Vagina (tissue), 2 donors: ENCODE measurements around the gene ANO9.

ENCODE experiments used
- POLR2A ChIP-seq, 2 donors: fragments of 450-650 bp; IDR thresholded peaks; one replicate each; pipeline ENCODE4 v1.6.1; 2017; ENCODE audit warnings: antibody characterized with exemption in 2 of 2, mild to moderate bottlenecking in 2 of 2, moderate library complexity in 2 of 2
- POLR2AphosphoS5 ChIP-seq, 2 donors: sonication (generic); formaldehyde crosslinking; IDR thresholded peaks; one replicate each; pipeline ENCODE4 v1.9.0; 2017; ENCODE audit warnings: antibody characterized with exemption in 2 of 2, mild to moderate bottlenecking in 2 of 2, low read depth in 1 of 2; ENCODE audit not compliant: insufficient read depth in 1 of 2
- TF ChIP-seq, protein P1 (sequence below), 3 experiments: fragments of 450-650 bp in 2 of 3; fragments of 200-600 bp in 1 of 3; sonication (generic) in 1 of 3; IDR thresholded peaks; one replicate each; pipeline ENCODE4 v1.5.1; 2017 to 2019; ENCODE audit warnings: antibody characterized with exemption in 3 of 3, mild to moderate bottlenecking in 2 of 3, moderate library complexity in 2 of 3

DNA sequence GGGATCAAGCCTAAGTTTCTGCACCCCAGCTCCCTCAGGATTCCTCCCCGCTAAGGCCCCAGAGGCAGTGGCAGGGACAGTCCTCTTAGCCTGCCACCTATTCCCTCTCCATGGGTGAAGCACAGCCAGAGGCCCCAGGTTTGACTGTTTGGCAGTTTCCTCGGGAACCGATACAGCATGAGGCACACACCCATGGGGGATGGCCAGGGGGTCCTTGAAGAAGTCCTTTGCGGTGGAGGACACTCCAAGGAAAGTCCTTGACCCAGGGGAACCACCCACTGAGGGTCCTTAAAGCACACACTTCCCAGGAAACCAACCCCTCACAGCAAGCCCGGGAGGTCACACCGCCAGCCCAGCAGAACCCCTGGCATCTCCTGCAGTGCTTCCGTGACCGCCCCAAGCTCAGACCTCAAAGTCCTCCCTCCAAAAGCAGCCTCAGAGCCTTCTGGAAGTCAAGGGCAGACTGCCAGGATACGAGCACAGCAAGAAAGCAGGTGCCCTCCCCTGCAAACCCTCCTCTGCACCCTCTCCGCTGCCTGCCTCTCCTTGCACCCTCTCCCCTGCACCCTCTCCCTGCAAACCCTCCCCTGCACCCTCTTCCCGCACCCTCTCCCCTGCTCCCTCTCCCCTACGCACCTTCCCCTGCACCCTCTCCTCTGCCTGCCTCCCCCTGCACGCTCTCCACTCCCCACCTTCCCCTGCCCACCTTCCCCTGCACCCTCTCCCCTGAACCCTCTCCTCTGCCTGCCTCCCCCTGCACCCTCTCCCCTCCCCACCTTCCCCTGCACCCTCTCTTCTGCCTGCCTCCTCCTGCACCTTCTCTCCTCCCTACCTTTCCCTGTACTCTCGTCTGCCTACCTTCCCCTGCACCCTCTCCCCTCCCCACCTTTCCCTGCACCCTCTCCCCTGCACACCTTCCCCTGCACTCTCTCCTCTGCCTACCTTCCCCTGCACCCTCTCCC, 28.4 kb downstream of the ANO9 start:
- TF ChIP-seq, protein P1, sequence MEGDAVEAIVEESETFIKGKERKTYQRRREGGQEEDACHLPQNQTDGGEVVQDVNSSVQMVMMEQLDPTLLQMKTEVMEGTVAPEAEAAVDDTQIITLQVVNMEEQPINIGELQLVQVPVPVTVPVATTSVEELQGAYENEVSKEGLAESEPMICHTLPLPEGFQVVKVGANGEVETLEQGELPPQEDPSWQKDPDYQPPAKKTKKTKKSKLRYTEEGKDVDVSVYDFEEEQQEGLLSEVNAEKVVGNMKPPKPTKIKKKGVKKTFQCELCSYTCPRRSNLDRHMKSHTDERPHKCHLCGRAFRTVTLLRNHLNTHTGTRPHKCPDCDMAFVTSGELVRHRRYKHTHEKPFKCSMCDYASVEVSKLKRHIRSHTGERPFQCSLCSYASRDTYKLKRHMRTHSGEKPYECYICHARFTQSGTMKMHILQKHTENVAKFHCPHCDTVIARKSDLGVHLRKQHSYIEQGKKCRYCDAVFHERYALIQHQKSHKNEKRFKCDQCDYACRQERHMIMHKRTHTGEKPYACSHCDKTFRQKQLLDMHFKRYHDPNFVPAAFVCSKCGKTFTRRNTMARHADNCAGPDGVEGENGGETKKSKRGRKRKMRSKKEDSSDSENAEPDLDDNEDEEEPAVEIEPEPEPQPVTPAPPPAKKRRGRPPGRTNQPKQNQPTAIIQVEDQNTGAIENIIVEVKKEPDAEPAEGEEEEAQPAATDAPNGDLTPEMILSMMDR (IDR thresholded peaks at IDR 0.05), result no peak
- no peak for TF ChIP-seq POLR2AphosphoS5 (IDR thresholded peaks at IDR 0.05; ENCODE audit: insufficient read depth in 1 of 2, low read depth in 1 of 2)
- no peak for TF ChIP-seq POLR2A (IDR thresholded peaks at IDR 0.05)
